NCI-H524 treated with DMSO at 0.1 percent for 48 hours (cell line): ENCODE data around the gene EEFSEC.

Source experiments
- DNase-seq: peaks from one replicate; lab custom pipeline; 2025; lab: John Stamatoyannopoulos, UW

The EEFSEC gene

DNA sequence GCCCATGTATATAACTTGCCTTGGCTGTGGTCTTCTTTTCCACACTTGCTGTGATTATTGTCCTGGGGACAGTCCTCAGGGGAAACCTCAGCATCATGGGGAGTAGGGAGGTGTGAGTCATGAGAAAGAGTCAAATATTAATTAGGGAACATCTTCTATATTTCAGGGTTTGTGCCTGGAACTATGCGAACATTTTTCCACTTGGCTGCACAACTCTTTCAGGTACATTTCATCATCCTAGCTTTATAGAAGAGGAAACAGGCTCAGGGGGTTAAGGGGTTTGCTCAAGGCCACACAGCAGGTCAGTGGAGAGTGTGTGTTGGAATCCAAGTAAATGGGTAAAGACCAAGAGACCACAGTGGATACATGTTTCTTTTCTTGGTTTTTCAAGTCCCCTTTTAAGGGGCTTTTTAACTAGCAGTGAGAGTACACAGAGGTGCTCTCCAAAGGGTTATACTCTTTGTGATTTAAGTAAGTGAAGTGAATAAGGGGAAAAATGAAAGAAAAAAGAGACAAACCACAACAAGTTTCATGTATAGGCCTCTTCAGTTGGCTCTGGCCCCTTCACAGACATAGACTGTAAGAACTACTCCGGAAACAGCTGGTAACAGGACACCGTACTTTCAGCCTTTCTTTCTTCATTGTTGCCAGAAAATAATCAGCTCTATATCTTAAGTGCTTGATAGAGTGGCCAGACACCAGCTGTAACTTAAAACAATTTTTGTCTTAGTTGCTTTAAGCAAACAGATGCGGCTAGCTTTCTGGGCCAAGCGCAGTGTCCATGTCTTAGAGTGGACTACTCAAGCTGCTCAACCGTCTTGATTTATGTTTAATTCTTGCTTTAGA, 64.6 kb downstream of the EEFSEC start:
- peak; percentile 83 for DNase-seq

DNA sequence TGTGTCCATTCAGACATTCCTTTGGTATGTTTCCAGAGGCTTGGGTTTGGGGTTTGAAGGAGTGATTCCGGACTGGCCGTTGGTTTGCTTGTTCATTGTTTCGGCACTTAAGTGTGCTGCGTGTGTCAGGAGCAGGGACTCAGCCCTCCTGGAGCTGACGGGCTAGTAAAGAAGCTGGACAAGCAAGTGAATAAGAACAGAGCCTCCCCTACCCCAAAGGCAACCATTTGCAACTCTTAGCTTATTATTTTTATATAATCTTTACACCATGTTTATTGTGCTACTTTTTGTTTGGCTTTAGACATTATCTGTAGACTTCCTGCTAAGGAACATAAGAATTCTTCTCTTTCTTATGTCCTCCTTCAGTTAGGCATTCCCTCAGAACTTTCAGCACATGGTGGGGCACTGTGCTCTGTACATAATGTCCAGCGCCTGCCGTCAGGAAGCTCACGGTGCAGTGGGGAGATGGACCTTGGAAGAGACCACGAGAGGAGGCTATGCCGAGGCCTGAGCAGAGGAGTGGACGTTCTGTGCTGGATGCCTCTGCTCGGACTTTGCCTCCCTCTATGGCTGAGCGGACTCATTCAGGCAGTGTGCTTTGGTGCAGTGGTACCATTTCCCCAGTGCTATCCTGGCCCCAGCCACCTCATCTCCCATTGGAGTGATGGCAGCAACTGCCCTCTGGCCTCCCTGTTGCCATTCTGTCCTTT, 65.4 kb downstream of the EEFSEC start:
- no peak for DNase-seq

DNA sequence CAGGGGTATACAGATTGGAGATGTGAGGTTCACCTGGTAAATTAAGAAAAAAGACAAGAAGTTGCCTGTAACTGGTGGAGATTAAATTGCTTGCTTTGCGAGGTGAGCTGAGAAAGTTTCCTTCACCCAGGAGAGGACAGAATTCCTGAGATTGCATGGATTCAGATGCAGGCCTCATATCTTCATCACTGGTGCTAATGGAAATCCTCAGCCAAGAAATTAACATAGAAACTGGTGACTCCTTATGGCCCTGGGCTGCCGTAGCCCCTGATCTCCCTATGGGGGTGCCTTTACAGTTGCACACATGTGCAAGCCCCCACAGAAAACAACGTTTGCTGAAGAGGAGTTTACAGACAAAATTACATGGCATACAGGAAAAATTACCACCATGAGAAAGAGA, 68.0 kb downstream of the EEFSEC start:
- DNase-seq: no peak

DNA sequence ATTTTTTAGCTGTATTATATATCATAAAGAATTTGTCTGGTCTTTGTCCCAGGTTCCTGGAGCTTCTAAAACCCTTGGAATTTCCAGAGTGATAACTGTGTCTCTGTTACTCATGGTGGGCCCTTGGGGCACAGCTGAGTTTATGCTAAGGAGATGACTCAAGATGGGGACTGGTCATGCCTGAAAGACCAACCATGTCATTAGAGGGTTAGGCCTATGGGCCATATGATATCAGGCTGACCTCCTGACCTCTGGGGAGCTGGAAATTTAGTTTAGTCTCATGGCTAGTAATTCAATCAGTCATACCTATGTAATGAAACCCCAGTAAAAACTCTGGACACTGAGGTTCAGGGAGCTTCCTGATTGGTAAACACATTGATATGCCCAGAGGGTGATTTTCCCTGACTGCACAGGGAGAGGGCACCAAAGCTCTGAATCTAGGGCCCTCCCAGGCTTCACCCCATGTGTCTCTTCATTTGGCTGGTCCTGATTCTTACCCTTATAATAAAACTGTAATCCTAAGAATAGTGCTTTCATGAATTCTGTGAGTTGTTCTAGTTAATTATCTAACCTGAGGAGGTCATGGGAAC, 69.6 kb downstream of the EEFSEC start:
- DNase-seq: no peak

DNA sequence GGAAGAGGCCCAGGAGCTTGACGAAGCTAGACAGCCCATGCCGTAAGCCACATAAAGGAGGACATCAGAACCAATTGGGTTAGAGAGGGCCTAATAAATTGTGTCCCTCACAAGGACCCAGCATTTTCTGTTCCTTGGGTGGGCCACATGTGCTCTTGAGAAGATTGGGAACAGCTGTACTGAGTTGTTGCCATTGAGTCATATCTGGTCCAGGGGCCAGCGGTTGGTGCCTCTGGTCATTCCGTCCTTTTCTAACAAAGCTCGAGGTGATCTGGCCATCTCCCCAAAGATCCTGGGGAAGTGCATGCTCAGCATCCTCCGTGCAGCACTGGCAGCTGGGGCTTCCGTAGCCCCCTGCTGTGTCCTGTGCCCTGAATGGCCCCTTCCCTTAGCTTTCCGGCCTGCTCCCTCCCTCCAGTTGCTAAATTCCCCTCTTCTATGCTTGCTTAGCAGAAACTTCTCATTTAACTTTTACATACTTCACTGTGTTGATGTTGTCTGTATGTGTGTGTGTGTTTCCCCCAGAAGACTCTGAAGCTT, 73.0 kb downstream of the EEFSEC start:
- DNase-seq: no peak

DNA sequence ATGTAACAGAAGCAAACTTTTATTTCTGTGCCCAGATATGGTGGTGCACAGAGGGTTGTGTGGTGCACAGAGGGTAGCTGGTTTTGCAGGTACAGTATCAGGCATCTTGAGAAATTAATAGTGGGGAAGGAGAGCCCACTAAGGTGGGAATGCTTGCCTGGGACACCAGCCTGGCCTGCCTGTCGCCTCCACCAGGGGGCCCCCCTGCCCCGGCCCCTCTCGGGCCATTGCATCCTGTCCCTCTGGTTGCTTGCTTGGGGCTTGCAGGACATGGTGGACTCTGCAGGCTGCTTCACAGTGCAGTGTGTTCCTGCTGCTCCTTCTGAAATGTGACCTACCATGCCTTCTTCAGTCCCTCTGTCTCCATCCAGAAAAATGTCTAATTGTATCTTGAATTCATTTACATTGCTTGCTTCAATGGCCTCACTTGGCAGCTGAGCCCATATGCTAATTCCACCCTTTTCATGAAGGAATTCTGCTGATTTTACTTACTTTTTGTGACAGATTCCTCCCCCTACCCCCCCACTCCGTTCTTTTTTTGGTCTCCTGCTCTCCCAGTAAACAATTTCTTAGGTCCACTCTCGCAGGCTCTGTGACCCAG, 73.6 kb downstream of the EEFSEC start:
- no peak for DNase-seq

DNA sequence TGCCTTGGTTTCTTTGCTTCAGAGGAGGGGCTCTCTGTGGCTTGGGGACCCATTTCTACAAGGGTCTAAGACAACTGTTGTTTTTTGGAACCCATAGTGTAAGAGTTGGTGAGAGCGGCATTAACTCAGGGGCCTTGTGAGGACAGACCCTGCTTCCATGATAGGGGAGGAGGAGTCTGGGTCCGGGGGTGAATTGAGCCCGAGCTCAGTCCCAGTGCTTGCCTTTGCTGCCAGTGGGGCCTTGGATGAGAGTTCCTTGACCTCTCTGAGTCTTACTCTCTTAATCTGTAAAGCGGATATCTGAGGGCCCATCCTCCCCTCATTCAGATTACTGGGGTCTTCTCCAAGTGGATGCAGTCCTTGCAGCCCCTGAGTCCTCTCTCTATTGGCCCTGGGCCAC, 74.2 kb downstream of the EEFSEC start:
- DNase-seq: no peak

DNA sequence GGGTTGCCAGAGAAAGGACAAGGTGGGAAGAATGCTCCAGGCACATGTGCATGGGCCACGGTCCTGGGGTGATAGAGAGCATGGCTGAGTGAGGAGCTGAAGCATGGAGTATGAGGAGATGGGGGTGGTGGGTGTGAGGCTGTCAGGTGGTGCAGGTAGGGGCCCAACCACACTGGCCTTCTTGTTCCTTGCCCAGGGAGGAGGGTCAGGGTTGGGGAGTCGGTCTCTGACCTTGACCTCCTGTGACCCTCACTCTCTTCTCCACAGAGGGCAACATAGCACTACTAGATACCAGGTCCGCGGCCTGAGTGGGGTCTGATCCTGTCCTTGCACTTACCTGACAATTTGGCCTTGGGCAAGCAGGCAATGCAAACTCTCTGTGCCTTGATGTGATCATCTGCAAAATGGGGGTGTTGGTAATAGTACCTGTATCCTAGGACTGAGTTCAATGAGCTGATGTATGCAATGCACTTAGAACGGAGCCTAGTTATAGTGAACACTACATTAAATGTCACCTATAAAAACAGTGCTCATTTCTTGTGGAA, 75.2 kb downstream of the EEFSEC start:
- DNase-seq: no peak

DNA sequence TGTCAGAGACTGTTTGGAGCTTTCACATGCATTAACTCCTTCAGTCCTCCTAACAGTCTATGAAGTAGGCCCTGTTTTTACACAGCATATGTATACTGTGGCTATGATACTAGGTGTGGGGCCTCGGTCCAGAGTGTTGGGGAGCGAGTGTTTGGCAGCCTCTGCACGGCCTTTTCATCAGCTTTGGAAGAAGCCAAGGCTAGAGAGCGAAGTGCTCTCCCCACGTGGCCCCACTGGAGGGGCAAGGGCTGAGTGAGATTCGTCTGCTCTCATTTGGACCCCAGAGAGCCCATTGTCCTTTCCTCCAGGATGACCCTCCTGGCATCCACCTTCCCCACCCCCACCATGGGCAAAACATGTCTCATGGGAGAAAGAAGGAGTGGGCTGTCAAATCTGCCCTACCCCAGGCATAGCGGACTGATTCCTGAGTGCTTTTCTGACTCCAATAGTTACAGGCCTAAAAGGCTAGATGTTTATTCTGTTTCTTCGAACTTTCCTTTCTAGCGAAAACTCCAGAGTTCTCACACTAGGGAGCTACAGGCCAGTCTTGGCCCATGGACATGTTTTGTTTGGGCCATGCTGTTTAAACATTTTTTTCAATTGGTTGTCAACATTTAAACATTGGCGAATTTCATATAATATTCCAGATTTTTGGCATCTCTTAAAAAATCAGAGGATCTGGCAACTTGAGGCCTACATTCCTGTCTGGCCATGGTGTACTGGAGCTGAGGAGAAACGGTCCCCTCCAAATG, 76.0 kb downstream of the EEFSEC start:
- no peak for DNase-seq

DNA sequence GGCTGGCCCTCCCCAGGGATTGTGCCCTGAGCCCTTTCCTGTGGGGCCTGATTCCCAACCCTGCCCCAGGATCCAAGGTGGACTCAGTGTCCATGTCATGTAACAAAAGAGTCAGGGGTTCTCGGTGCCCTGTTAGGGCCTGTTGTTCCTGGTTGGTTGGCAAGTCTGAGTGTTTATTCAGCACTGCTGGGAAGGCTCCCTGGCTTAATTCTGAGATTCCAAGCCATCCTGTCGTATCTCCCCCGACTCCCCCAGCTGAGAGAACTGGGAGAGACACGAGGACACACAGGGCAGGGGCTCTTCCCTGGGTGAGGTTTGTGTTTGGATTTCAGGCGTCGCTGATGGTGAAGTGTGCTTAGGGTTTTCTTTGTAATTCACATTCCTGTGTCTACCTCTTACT, 78.3 kb downstream of the EEFSEC start:
- no peak for DNase-seq

DNA sequence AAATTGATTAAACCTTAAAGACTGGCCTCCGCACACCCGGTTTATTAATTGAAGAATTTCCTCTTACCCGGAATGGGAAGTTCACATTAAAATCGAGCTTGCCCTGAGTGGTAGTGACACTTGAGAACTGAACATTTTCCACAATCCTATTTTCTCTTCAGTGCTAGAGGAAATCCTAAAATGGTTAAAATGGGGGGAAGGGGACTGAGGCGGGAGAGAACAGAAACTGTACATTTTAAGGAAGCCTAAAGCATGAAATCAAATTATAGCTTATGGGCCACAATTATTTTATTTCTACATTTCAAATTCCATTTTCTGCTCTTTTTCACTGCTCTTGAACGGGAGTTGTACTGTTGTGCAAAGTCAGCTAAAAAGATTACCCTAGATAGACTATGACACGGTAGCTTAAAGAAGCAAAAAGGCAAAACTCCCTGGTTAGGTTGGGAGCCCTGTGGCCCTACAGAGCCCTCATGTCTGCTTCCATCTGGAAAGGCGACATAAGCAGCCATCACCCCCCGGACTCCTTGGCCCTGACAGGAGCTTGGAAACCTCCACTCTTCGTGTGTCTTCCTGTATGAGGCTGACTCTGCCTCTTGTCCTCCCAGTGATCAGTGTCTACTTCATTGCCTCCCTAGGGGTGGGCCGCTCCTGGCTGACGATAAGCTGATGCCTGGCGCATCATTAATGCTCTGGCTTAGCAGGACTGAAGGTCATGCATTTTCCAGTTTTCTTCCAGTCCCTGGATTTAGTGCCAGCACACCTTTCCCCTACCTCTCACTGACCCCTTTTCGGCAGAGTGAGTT, 79.3 kb downstream of the EEFSEC start:
- DNase-seq: no peak

DNA sequence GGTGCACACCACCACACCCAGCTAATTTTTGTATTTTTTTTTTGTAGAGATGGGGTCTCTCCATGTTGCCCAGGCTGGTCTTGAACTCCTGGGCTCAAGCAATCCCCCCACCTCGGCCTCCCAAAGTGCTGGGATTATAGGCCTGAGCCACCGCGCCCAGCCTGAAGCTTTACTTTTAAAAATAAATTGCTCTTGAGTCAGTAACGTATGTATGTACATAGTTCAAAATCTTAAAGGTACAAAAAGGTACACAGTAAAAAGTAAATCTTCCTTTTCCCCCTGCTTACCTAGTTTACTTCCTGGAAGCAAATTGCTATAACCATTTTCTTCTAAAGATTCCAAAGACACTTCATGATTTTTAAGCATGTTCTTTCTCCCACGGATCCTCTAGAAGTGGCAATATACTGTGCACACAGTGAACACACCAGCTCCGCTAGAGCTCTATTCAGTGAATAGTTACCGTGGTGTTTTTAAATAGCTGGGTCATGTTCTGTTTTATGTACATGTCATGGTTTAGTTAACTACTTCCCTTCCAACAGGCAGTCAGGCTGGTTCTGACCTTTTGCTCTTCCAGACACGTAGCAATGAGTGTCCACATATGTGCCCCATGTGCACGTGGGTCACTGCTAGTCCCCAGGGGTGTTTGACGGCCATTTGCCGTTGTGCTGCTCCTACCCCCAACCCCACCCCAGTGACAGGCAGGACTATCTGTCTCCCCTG, 82.1 kb downstream of the EEFSEC start:
- no peak for DNase-seq

DNA sequence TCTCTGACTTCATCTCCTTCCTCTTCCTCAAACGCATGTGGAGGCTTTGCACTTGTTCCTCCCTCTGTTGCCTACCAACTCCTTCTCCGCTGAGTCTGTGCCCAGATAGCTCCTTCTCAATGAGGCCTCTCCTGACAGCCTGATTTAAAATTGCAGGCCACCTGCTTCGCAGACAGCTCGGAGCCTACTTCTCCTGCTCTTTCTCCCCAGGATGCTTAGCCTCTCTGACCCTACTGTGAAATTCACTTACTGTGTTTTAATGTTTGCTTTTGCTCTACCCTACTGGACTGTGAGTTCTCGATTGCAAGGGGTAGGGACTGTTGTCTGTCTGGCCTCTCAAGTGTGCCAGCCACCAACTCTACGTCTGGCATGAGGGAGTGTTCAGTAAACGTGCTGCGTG, 83.4 kb downstream of the EEFSEC start:
- DNase-seq: peak; percentile 19

DNA sequence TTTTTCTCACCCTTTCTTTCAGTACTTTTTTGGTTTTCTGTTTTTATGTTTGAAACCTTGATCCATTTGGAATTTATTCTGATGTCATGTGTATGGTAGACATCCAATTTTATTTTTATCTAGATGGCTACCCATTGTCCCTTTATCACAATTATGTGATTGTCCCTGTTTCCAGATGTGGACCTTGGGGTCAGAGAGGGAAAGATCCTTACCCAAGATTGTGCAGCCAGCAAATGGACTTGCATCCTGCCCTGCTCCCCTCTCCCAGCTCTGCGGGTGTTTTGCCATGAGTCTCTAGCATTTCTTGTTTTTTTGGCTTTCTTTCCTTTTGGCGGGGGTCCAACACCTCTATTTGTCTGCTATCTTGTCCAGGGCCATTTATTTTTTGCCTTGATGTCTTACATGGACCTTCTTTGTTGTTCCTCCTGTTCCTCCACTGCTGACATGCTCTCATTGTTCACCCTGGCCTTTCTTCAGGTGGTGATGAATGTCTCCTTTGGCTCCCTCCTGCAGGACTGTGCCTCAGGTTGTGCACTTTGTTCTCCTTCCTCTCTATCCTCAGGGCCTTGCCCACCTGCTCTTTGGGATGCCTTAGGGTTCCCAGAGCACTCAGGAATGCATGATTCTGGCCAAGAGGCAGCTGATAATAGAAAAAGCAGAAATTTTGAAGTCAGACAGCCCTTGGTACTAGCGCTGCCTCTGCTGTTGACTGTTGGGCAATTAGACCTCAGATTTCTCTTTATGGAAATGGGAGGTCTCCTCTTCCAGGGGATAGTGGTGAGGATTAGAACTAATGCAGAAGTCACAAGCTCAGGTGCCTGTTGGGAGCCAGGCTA, 84.3 kb downstream of the EEFSEC start:
- no peak for DNase-seq

DNA sequence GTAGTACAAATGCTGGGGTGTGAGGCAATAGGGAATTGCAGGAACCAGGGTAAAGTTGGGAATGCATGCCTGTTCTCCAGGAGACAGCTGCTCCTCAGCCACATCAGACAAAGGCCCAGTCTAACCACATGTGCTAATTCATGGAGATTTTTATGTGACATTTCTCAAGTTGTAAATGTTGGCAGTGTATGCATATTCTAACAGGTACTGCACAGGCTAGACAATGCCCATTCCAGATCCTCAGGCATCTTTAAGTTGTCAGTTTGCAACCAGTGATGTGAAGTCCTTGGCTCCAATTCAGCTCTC, 84.9 kb downstream of the EEFSEC start:
- no peak for DNase-seq

DNA sequence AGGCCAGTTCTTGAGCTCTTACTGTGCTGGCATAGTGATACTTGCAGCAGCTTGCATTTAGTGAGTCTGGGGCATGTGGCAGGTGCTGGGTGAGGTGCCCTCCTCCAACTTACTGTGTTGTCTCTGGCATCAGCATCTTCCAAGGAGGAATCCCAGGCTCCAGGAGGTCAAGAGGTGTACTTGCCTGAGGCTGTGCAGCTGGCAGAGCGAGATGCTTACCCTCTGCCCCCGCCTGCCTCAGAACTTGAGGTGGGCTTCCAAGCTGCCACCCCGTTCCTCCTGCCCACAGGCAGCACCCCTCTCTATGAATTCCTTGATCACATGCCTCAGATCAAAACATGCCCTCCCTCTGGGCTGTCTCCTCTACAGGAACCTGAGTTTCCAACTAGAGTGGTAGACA, 86.0 kb downstream of the EEFSEC start:
- no peak for DNase-seq

DNA sequence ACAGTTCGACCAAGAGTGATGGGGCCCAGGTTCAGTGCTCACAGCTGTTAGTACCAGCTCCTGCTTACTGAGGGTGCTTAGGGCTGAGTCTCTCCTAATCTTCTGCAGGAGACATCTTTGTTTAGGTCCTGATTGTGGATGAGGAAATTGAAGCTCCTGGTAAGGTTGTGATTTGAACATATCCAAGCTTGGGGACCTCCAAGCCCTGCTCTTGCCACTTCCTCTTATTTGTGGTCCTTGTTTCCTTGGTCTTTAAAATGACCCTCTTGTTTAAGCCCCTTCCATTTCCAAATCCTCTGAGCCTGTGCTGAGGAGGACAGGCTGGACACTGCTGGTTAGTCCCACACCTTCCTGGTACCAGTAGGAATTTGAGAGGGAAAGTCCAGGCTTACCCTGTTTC, 87.0 kb downstream of the EEFSEC start:
- DNase-seq: no peak

DNA sequence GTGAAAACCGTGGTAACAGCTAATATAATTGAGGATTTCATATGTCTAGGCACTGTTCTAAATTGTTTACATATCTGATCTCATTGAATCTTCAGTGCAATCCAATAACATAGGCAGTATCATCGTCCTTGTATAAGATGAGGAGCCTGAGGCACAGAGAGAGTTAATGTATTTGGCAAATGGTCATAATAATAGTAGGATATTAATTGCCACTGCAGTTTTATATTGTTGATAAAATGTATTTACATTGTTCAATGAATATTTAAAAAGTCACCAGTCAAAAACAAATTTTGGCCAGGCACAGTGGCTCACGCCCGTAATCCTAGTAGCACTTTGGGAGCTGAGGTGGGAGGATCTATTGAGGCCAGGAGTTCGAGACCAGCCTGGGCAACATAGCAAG, 88.5 kb downstream of the EEFSEC start:
- DNase-seq: no peak
